KMS-11 (cell line): ENCODE measurements around the gene LINGO3.

Experiments used
- H2AFZ ChIP-seq: fragments of 200-600 bp; sonication (generic); 2 replicates; pipeline ENCODE4 v1.6.1; 2016; ENCODE audit warnings: antibody characterized with exemption, mixed run types, low read depth
- H3K27ac ChIP-seq: fragments of 200-600 bp; sonication (generic); 2 replicates; pipeline ENCODE4 v1.6.1; 2016; ENCODE audit warnings: mild to moderate bottlenecking, mixed run types
- H3K27me3 ChIP-seq: fragments of 200-600 bp; sonication (generic); 2 replicates; pipeline ENCODE4 v1.6.1; 2017; ENCODE audit warnings: mild to moderate bottlenecking, low read depth, mixed run types, moderate library complexity; ENCODE audit not compliant: insufficient read depth
- H3K36me3 ChIP-seq: fragments of 200-600 bp; sonication (generic); 2 replicates; pipeline ENCODE4 v1.6.1; 2017; ENCODE audit warnings: mild to moderate bottlenecking, mixed run types; ENCODE audit not compliant: insufficient read depth
- H3K4me1 ChIP-seq: fragments of 200-600 bp; sonication (generic); 2 replicates; pipeline ENCODE4 v1.6.1; 2016; ENCODE audit warnings: mild to moderate bottlenecking, low read depth, mixed run types; ENCODE audit not compliant: poor library complexity, severe bottlenecking
- H3K4me2 ChIP-seq: fragments of 200-600 bp; sonication (generic); 2 replicates; pipeline ENCODE4 v1.7.0; 2016; ENCODE audit warnings: mild to moderate bottlenecking, mixed run types
- H3K4me3 ChIP-seq: fragments of 200-600 bp; sonication (generic); IDR thresholded peaks from 2 replicates; pipeline ENCODE4 v1.6.1; 2017; ENCODE audit warnings: low read depth, low read length, mixed read lengths; ENCODE audit not compliant: insufficient read depth
- H3K79me2 ChIP-seq: fragments of 200-600 bp; sonication (generic); 2 replicates; pipeline ENCODE4 v1.6.1; 2016; ENCODE audit warnings: low read depth, mixed run types; ENCODE audit not compliant: insufficient read depth
- H3K9ac ChIP-seq: fragments of 200-600 bp; sonication (generic); 2 replicates; pipeline ENCODE4 v1.6.1; 2016; ENCODE audit warnings: mild to moderate bottlenecking, mixed run types
- H4K20me1 ChIP-seq: fragments of 200-600 bp; sonication (generic); 2 replicates; pipeline ENCODE4 v1.6.1; 2016; ENCODE audit warnings: mild to moderate bottlenecking, mixed run types; ENCODE audit not compliant: insufficient read depth
- TF ChIP-seq, protein P1 (sequence below): fragments of 200-600 bp; sonication (generic); conservative IDR thresholded peaks from 2 replicates; pipeline ENCODE4 v1.6.1; 2017; ENCODE audit warnings: low read depth, mild to moderate bottlenecking, antibody characterized with exemption, low read length, moderate library complexity, mixed read lengths

The LINGO3 gene

DNA sequence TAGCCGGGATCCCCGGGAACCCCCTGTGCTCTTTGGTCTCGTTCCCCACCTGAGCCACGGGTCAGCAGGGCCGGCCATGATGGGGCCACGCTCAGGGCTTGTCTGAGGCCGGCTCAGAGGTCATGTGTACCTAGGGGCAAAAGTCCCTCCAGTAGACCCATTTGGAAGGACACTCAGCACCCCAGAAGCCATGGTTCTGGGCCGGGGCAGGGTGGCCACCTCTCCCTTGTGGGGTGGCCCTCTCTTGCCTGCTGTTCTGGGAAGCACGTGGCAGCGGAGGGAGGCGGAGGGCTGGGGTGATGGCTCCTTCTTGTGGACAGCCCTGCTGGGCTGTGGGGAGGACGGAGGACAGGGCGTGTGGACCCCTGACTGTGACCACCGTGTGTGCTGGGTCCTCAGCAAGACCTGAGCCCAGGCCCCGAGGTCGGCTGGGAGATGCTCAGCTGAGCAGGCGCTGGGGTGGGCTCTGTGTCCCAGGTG lies 19.6 kb downstream of the LINGO3 start:
- Histone ChIP-seq H3K27me3 (no peaks in the 10 kb centered on the region), H3K79me2 (no peaks in the 10 kb centered on the region), H3K36me3 (no peaks in the 10 kb centered on the region), H4K20me1 (no peaks in the 10 kb centered on the region), H2AFZ (no peak overlapping the region), H3K4me1 (peaks cover 7% of the 10 kb centered on the region), H3K9ac (no peak overlapping the region), H3K27ac (no peak overlapping the region), H3K4me3 (no peak overlapping the region), H3K4me2 (no peak overlapping the region)
- TF ChIP-seq, protein P1, sequence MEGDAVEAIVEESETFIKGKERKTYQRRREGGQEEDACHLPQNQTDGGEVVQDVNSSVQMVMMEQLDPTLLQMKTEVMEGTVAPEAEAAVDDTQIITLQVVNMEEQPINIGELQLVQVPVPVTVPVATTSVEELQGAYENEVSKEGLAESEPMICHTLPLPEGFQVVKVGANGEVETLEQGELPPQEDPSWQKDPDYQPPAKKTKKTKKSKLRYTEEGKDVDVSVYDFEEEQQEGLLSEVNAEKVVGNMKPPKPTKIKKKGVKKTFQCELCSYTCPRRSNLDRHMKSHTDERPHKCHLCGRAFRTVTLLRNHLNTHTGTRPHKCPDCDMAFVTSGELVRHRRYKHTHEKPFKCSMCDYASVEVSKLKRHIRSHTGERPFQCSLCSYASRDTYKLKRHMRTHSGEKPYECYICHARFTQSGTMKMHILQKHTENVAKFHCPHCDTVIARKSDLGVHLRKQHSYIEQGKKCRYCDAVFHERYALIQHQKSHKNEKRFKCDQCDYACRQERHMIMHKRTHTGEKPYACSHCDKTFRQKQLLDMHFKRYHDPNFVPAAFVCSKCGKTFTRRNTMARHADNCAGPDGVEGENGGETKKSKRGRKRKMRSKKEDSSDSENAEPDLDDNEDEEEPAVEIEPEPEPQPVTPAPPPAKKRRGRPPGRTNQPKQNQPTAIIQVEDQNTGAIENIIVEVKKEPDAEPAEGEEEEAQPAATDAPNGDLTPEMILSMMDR: no peak

DNA sequence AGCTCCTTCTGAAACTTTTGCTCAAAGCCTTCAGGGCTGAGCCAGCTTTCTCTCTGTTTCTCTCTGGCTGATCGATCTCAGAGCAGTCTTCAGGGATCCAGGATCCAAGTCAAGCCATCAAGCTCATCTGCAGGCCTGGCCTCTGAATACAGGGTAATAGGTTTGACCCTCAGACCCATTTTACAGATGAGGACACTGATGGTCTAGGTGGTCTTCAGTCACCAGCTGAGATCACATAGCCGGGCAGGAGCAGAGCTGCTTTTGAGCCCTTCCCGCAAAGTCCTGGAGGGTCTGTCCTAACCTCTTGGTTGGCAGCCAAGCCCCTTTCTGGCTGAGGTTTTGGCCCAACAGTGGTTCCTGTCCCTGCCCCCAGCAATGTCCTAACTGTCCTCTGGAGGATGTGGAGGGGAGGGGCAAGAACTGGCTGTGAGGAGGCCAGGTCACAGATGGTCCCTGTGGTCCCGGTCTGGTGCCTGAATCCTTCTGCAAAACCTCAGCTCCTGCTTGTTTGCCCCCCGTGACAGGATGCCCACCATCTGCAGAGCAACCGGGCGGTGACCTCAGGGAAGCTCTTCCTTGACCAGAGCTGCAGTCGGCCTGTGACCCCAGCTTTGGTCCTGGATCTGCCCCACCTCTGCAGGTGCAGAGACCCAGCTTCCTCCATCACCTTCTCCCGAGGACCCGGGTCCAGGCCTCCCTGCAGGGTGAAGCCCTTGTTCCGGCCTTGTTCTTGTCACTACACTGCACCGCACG lies 20.2 kb downstream of the LINGO3 start:
- Histone ChIP-seq H3K4me2 (no peak overlapping the region), H3K36me3 (no peaks in the 10 kb centered on the region), H4K20me1 (no peaks in the 10 kb centered on the region), H3K9ac (no peak overlapping the region), H3K27me3 (no peaks in the 10 kb centered on the region), H2AFZ (no peak overlapping the region), H3K79me2 (no peaks in the 10 kb centered on the region), H3K27ac (no peak overlapping the region), H3K4me1 (peaks cover 7% of the 10 kb centered on the region), H3K4me3 (no peak overlapping the region)
- TF ChIP-seq, protein P1: no peak

DNA sequence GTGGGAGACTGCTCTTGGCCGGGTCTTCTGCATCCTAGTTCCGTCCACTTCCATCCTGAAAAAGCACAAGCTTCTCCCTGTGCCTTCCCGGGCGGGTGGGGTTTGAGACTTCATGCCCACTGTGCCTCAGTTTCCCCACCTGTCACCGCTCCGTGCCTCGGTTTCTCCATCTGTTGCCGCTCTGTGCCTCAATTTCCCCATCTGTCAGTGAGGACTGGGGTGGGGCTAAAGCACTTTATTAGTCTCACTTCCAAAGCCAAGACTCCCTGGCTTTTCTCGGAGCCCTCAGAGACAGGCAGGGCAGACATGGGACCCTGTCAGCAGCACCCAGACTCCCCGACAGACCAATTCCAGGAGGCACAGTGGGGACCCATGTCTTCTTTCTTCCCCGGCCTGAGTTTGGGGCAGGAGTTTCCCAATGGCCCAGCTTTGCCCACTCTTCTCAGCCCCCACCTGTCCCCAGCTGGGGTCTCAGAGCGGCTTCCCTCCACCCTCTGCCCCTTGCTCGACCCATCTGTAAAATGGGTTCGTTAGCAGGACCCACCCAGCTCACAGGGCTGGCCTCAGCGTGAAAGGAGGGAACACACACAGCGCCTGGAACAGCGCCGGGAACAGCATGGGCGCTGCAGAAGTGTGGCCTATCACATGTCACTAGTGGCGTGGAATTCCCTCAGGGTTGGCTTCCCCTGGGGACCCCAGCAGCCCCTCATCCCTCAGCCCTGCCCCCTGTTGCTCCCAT lies 21.4 kb downstream of the LINGO3 start:
- H2AFZ ChIP-seq: no peak overlapping the region
- H3K4me2 ChIP-seq: no peak overlapping the region
- H3K4me3 ChIP-seq: no peak overlapping the region
- no peak overlapping the region for H3K27ac ChIP-seq
- no peaks in the 10 kb centered on the region for H3K79me2 ChIP-seq
- no peaks in the 10 kb centered on the region for H3K36me3 ChIP-seq
- no peaks in the 10 kb centered on the region for H3K27me3 ChIP-seq
- H3K9ac ChIP-seq: no peak overlapping the region
- TF ChIP-seq, protein P1: no peak
- H4K20me1 ChIP-seq: no peaks in the 10 kb centered on the region
- peaks cover 7% of the 10 kb centered on the region for H3K4me1 ChIP-seq

DNA sequence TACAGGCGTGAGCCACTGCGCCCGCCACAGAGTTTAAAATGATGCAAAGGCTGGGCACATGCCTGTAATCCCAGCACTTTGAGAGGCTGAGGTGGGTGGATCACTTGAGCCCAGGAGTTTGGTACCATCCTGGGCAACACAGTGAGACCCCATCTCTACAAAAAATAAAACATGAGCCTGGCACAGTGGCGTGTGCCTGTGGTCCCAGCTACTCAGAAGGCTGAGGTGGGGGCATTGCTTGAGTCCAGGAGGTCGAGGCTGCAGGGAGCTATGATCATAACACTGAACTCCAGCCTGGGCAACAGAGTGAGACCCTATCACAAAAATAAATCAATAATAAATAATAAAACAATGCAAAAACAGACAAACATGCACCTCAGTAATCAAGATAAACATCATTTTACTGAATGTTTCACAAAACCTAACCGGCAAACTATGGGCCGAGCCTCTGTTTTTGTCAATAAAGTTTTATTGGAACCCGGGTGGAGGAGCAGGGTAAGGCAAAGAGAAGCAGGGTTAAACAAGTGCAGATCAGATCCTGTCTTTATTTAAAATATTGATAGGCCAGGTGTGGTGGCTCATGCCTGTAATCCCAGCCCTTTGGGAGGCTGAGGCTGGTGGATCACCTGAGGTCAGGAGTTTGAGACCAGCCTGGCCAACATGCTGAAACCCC lies 24.0 kb downstream of the LINGO3 start:
- H3K4me3 ChIP-seq: no peak overlapping the region
- no peaks in the 10 kb centered on the region for H3K27me3 ChIP-seq
- no peak overlapping the region for H3K4me2 ChIP-seq
- H3K36me3 ChIP-seq: no peaks in the 10 kb centered on the region
- H3K4me1 ChIP-seq: no peaks in the 10 kb centered on the region
- H3K27ac ChIP-seq: no peak overlapping the region
- no peak overlapping the region for H3K9ac ChIP-seq
- H2AFZ ChIP-seq: no peak overlapping the region
- no peaks in the 10 kb centered on the region for H4K20me1 ChIP-seq
- no peaks in the 10 kb centered on the region for H3K79me2 ChIP-seq
- TF ChIP-seq, protein P1: no peak
